ENCODE data around the gene HEPN1.

DNA sequence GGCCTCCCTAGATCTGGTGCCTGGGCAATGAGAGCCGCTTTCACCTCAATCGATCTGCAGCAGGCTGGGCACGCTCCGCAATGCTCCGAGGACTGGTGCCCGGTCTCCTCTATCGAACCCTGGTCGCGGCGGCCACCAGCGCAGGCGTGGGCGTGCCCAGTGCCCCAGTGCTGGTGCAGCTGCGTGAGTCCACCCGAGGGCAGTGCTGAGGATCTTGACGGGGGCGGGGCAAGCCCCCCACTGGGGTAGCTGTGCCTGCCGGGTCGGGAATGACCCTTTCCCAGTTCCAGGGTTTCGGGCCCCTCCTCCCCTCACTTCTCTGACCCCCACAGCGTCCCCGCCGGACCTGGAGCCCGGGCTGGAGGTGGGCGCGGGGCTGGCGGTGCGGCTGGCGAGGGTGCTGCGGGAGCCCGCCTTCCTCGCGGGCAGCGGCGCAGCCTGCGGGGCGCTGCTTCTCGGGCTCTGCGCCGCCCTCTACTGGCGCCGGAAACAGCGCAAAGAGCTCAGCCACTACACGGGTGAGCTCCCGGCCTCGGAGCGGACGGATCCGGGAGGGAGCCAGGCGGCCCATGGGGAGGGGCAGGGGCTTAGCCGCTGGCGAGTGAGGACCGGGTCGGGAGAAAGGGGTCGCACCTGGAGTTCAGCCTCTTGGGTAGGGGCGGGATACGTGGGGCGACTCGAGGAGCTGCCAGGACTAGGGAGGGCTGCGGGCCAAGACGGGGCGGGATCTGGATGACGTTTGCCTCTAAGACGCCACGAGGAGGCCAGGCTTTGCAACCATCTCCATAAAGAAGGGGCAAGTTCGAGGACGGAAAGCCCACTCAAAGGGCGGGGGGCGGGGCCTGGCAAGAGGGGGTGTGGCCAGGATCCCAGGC, 42.9 kb upstream of the HEPN1 start:
- TF ChIP-seq, protein P1, sequence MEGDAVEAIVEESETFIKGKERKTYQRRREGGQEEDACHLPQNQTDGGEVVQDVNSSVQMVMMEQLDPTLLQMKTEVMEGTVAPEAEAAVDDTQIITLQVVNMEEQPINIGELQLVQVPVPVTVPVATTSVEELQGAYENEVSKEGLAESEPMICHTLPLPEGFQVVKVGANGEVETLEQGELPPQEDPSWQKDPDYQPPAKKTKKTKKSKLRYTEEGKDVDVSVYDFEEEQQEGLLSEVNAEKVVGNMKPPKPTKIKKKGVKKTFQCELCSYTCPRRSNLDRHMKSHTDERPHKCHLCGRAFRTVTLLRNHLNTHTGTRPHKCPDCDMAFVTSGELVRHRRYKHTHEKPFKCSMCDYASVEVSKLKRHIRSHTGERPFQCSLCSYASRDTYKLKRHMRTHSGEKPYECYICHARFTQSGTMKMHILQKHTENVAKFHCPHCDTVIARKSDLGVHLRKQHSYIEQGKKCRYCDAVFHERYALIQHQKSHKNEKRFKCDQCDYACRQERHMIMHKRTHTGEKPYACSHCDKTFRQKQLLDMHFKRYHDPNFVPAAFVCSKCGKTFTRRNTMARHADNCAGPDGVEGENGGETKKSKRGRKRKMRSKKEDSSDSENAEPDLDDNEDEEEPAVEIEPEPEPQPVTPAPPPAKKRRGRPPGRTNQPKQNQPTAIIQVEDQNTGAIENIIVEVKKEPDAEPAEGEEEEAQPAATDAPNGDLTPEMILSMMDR (conservative IDR thresholded peaks at IDR 0.05): peak; percentile 97
- TF ChIP-seq ZFX (IDR thresholded peaks at IDR 0.05): no peak
